Measurements from ENCODE around the gene PSMB4.
A peak's percentile ranks its signal among the peaks of the same experiment; 100 is the strongest.

PSMB4 gene

DNA sequence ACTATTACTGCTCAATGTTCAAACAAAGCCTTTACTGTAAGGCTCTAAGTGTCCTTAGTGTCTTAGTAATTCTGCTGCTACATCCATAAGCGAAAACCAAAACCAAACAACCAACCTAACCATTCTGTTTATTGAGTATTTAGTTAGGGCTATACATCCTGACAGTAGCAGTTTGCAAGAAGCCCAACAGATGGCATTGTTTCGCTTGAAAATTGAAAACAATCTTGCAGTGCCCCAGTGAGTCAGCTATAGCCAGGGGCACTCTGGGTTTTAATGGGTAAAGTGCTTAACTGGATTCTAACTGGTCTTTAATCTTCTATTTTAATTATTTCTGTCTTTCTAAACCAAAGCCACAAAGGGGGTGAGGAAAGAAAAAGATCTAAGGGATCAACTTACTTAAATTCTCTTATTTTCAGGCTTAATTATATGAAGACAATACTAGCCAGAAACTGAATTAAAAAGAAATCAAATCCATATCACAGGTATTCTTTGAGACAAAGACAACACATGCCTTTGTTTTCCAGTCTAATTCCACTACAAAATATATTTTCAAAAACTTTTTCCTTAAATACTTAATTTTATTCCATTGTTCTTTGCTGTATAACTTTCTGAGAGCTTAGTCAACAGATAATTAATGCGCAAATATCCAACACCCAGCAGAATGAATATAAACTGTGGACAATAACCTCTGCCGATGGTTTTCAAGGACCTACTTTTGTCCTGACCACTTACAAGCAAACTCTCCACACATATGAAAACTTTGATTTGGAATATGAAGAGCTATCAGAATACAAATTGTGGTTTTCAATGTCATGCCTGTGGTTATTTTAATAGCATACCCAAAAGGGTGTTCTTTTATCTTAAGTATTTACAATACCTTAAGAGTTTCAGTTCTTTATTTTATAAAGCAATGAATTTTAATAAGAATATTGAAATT is 44.7 kb downstream of the PSMB4 start:
- peak; percentile 47 for DNase-seq

DNA sequence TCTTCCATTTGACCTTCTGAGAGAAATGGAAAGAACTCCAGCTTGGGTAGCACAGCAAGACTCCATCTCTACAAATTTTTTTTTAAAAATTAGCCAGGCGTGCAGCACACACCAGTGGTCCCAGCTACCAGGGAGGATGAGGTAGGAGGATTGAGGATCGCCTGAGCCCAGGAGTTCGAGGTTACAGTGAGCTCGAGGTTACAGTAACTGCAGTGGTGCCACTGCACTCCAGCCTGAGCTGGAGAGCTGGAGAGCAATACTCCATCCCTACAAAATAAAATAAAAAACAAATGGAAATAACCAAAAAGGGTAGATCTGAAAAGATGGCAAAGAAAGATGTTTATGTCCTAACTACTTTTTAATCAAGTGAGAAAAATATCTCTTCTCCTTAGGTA is 45.4 kb downstream of the PSMB4 start:
- no peak for DNase-seq

GRCh38 chr1:151447696-151448095 is 48.3 kb downstream of the PSMB4 start:
- no peak for DNase-seq
